ENCODE measurements around the gene ALPP.

DNA sequence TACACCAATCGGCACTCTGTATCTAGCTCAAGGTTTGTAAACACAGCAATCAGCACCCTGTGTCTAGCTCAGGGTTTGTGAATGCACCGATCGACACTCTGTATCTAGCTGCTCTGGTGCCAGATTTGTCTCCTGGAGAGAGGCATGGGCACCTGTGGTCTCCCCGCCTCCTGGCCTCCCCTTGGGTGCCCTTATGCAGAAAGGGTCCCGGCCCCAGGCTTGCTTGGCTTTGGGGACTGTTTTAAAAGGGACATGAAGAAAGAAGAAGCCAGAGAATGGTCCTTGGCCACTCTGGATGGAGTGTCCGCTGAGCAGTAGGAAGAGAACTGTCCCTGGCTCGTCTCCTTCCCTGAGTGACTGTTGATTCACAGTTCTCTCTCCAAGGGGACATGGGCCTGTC, 11.5 kb upstream of the ALPP start:
- TF ChIP-seq, protein P1, sequence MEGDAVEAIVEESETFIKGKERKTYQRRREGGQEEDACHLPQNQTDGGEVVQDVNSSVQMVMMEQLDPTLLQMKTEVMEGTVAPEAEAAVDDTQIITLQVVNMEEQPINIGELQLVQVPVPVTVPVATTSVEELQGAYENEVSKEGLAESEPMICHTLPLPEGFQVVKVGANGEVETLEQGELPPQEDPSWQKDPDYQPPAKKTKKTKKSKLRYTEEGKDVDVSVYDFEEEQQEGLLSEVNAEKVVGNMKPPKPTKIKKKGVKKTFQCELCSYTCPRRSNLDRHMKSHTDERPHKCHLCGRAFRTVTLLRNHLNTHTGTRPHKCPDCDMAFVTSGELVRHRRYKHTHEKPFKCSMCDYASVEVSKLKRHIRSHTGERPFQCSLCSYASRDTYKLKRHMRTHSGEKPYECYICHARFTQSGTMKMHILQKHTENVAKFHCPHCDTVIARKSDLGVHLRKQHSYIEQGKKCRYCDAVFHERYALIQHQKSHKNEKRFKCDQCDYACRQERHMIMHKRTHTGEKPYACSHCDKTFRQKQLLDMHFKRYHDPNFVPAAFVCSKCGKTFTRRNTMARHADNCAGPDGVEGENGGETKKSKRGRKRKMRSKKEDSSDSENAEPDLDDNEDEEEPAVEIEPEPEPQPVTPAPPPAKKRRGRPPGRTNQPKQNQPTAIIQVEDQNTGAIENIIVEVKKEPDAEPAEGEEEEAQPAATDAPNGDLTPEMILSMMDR (IDR thresholded peaks at IDR 0.05; ENCODE audit: borderline replicate concordance, extremely low read depth, low read length, poor library complexity, severe bottlenecking): no peak
- no peak for TF ChIP-seq EZH2 (IDR thresholded peaks at IDR 0.05; ENCODE audit: borderline replicate concordance, low read depth, low read length, severe bottlenecking)
